ENCODE results near the gene TFEB. TPM values are rescaled to one million over a fixed set of nuclear protein-coding genes. Genes with fewer than 3 reads are reported as not detected.
A peak's percentile ranks its signal among the peaks of the same experiment; 100 is the strongest.

The TFEB gene
- total and polyA plus RNA-seq, 7 donors = 16.1 to 65.2 (median 40.9) TPM

DNA sequence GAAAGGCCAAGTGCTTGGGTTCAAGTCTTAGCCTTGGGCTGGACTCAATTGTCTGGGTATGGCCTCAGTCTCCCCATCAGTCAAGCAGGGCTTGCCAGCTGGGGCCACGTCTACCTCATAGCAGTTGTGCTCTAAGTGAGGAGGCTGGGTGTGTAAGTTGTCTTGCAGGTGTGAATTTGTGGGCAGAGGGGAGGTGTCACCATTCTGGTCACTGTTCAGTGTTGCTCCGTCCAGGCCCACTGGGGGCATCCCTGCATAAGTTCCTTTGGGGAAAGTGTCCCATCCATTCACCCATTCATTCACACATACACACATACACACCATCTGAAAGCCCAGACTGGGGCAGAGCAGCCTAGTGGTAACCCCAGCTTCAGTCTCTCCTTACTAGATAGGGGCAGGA lies 36.3 kb downstream of the TFEB start:
- H3K9me3 ChIP-seq = no peaks in the 10 kb centered on the region
- H3K4me1 ChIP-seq = peaks cover 69% of the 10 kb centered on the region
- no peak for DNase-seq
- TF ChIP-seq, protein P1, sequence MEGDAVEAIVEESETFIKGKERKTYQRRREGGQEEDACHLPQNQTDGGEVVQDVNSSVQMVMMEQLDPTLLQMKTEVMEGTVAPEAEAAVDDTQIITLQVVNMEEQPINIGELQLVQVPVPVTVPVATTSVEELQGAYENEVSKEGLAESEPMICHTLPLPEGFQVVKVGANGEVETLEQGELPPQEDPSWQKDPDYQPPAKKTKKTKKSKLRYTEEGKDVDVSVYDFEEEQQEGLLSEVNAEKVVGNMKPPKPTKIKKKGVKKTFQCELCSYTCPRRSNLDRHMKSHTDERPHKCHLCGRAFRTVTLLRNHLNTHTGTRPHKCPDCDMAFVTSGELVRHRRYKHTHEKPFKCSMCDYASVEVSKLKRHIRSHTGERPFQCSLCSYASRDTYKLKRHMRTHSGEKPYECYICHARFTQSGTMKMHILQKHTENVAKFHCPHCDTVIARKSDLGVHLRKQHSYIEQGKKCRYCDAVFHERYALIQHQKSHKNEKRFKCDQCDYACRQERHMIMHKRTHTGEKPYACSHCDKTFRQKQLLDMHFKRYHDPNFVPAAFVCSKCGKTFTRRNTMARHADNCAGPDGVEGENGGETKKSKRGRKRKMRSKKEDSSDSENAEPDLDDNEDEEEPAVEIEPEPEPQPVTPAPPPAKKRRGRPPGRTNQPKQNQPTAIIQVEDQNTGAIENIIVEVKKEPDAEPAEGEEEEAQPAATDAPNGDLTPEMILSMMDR (IDR thresholded peaks at IDR 0.05) = no peak
- intact Hi-C loops (cut with DNase I) = no loop called here
- H3K4me3 ChIP-seq = no peak overlapping the region
- peak overlapping the region; percentile 48 for H3K27ac ChIP-seq
- no peak for ATAC-seq
- 71 to 94% (median 76%) methylated on average over 2 of the region's 2 CpGs for WGBS, 3 donors
- peaks cover 0 to 6% of the 10 kb centered on the region in 2 donors for H3K36me3 ChIP-seq (ENCODE audit: insufficient read depth in 1 of 2, low read depth in 1 of 2)
- no peaks in the 10 kb centered on the region for H3K27me3 ChIP-seq (ENCODE audit: insufficient read depth in 3 of 3, low read length in 2 of 3)

DNA sequence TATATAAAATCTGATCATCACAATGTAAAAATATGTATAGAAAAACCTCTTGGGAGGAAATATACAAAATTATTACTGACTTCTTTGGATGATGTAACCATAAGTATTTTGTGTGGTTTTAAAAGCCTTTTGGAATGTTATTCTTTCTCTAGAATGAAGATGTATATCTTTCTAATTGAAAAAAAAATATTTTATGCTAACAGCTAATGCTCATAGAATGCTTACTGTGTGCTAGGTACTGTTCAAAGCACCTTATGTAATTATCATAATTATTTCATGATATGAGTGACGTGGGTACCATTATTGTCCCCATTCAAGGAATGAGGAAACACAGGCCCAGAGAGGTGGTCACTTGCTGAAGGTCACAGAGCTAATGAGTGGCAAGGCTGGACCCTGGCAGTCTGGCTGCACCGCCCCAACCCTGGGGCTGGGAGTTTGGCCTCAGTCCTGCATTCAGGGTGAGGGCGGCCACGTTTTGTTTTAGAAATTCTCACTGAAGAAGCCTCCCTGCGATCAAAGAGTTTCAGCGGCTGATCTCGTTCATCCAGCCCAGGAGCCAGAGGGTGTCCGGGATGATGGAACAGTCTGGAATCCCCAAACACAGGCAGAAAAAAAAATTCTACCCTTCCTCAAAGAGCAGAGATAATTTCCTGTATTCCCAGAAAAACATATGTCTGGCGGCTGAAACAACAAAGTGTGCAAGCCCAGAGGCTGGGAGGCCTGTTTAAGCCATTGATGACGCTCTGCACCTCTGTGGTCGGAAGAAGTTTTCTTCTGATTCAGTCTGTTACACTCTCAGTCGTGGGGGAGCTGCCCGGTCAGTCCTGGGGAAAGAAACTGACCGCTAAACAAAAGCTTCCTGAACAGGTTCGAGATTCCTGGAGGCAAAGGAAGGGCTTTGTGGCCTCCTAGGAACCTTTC lies 37.3 kb downstream of the TFEB start:
- peak overlapping the region; percentile 48 for H3K27ac ChIP-seq
- peaks cover 0 to 6% of the 10 kb centered on the region in 2 donors for H3K36me3 ChIP-seq (ENCODE audit: insufficient read depth in 1 of 2, low read depth in 1 of 2)
- 59 to 64% (median 60%) methylated on average over 15 of the region's 15 CpGs for WGBS, 3 donors
- H3K4me3 ChIP-seq = no peak overlapping the region
- peaks cover 70% of the 10 kb centered on the region for H3K4me1 ChIP-seq
- intact Hi-C loops (cut with DNase I) = no loop called here
- ATAC-seq = no peak
- TF ChIP-seq, protein P1 (IDR thresholded peaks at IDR 0.05) = no peak
- H3K27me3 ChIP-seq (ENCODE audit: insufficient read depth in 3 of 3, low read length in 2 of 3) = no peaks in the 10 kb centered on the region
- DNase-seq = no peak
- no peaks in the 10 kb centered on the region for H3K9me3 ChIP-seq

DNA sequence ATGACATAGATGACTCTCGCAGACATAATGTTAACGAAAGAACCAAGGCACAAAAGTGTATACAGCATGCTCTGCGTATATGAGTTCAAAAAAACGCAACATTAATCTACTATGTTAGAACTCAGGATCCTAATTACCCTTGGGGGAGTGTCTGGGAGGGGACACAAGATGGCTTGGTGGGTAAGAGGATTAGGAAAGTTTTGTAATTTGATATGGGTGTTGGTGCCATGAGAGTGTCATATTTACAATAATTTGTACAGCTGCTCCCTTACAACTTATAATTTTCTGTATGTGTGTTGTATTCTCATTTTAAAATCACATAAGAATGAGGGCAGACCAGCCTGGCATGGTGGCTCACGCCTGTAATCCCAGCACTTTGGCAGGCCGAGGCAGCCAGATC lies 38.6 kb downstream of the TFEB start:
- no peaks in the 10 kb centered on the region for H3K9me3 ChIP-seq
- WGBS, 3 donors = 74 to 80% (median 75%) methylated on average over 6 of the region's 6 CpGs
- DNase-seq (no peak), ATAC-seq (no peak)
- H3K27me3 ChIP-seq (ENCODE audit: insufficient read depth in 3 of 3, low read length in 2 of 3) = no peaks in the 10 kb centered on the region
- peaks cover 0 to 6% of the 10 kb centered on the region in 2 donors for H3K36me3 ChIP-seq (ENCODE audit: insufficient read depth in 1 of 2, low read depth in 1 of 2)
- H3K4me3 ChIP-seq = no peak overlapping the region
- no peak overlapping the region for H3K27ac ChIP-seq
- TF ChIP-seq, protein P1 (IDR thresholded peaks at IDR 0.05) = no peak
- peaks cover 60% of the 10 kb centered on the region for H3K4me1 ChIP-seq
- intact Hi-C loops (cut with DNase I) = loop anchor here in 1 of 2 donors (1.0 kb wide), 1 partner anchor 19 kb away; no protein-coding TSS in a partner anchor

DNA sequence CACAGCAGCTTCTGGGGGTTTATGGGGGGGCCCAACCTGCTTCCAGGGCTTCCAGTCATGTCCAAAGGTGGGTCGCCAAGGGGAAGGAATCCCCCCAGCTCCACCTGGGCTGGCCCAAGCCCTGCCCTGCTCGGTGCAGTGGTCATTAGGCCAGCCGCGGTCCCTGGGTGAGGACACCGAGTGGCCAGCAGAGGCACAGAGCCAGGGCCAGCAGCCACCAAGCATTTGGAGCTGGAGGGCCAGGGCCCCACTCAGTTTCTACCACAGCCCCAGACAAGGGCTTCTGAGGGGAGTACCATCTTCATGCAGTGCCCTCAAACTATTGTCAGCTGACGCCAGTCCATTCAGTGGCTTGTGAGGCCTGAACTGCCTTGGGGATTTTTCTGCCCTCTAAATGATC lies 39.6 kb downstream of the TFEB start:
- TF ChIP-seq, protein P1 (IDR thresholded peaks at IDR 0.05) = no peak
- no peak for DNase-seq
- peak in 3 of 4 donors; percentile 21 to 40 (median 39) for ATAC-seq
- no peak overlapping the region for H3K27ac ChIP-seq
- peaks cover 50% of the 10 kb centered on the region for H3K4me1 ChIP-seq
- WGBS, 3 donors = 47 to 53% (median 48%) methylated on average over 6 of the region's 6 CpGs
- H3K36me3 ChIP-seq (ENCODE audit: insufficient read depth in 1 of 2, low read depth in 1 of 2) = peaks cover 0 to 9% of the 10 kb centered on the region in 2 donors
- no peak overlapping the region for H3K4me3 ChIP-seq
- intact Hi-C loops (cut with DNase I) = loop anchor here in 1 of 2 donors (1.0 kb wide), 1 partner anchor 19 kb away; no protein-coding TSS in a partner anchor
- no peaks in the 10 kb centered on the region for H3K9me3 ChIP-seq
- H3K27me3 ChIP-seq (ENCODE audit: insufficient read depth in 3 of 3, low read length in 2 of 3) = no peaks in the 10 kb centered on the region

Data from psoas muscle (tissue), 8 donors.